K562 (cell line): ENCODE measurements around the gene PACRG. TPM values are rescaled to one million over a fixed set of nuclear protein-coding genes. Genes with fewer than 3 reads are reported as not detected.

Source experiments
- ATAC-seq: fragments of 200-7000 bp; cut with Tn5 transposase; 3 replicates; pipeline ENCODE4 v1.9.1; 2020; ENCODE audit warnings: moderate library complexity
- BruUV-seq: library from RNA; stranded (reverse); fragments of 400-500 nt; replicated peaks from 2 replicates; lab custom pipeline; 2021; lab: Mats Ljungman, UMichigan
- CTCF ChIA-PET: fragments of 300-600 bp; formaldehyde crosslinking; extraction: SDS; loops from one replicate; lab custom pipeline; 2021; ENCODE audit warnings: low intra/inter-chr PET ratio; lab: Yijun Ruan, JAX
- POLR2A ChIA-PET: fragments of 300-600, 350-650 bp; sonication (Branson Sonifier 250); formaldehyde crosslinking; extraction: SDS; loops from one replicate; lab custom pipeline; 2021; ENCODE audit warnings: antibody characterized with exemption, inconsistent platforms; lab: Yijun Ruan, JAX
- DNase-seq, 4 experiments: peaks; one replicate each; pipeline versions ENCODE4 v3.0.0 to v3.0.0-alpha.2; 2011 to 2018; ENCODE audit warnings: low spot score in 3 of 4, mixed read lengths in 3 of 4; ENCODE audit errors: extremely low read depth in 1 of 4
- FAIRE-seq: peaks from 2 replicates; lab custom pipeline; 2011; peaks lifted over from hg19 to GRCh38; lab: Jason Lieb, UNC
- H2AFZ ChIP-seq: 2 replicates; pipeline ENCODE4 v1.6.0; 2011; ENCODE audit warnings: low read depth, low read length, control low read depth, inconsistent platforms
- H3K27ac ChIP-seq: fragments of 200-600 bp; 3 replicates; pipeline ENCODE4 v1.8.0; 2011; ENCODE audit warnings: low read depth, mild to moderate bottlenecking, control low read depth, inconsistent platforms, low read length, moderate library complexity, mixed read lengths; ENCODE audit errors: extremely low read depth
- H3K27me3 ChIP-seq, 2 experiments: fragments of 300-600 bp in 1 of 2; 2 replicates in 1 of 2; 3 replicates in 1 of 2; pipeline versions ENCODE4 v1.6.0 to v1.8.0; 2011; ENCODE audit warnings: inconsistent platforms in 2 of 2, low read length in 2 of 2, mild to moderate bottlenecking in 1 of 2, mixed read lengths in 1 of 2, moderate library complexity in 1 of 2; ENCODE audit not compliant: control insufficient read depth in 2 of 2, insufficient read depth in 2 of 2
- H3K36me3 ChIP-seq: fragments of 300-600 bp; 3 replicates; pipeline ENCODE4 v1.8.0; 2011; ENCODE audit warnings: mild to moderate bottlenecking, low read length, inconsistent platforms; ENCODE audit not compliant: control insufficient read depth, insufficient read depth
- H3K4me1 ChIP-seq, 2 experiments: fragments of 200-600 bp in 1 of 2; replicated peaks in 1 of 2; 2 replicates in 1 of 2; 3 replicates in 1 of 2; pipeline versions ENCODE4 v1.5.1 to v1.8.0; 2011; ENCODE audit warnings: inconsistent platforms in 2 of 2, low read length in 2 of 2, mild to moderate bottlenecking in 1 of 2, mixed read lengths in 1 of 2, moderate library complexity in 1 of 2; ENCODE audit not compliant: control insufficient read depth in 2 of 2, insufficient read depth in 2 of 2
- H3K4me2 ChIP-seq: 2 replicates; pipeline ENCODE4 v1.6.1; 2011; ENCODE audit warnings: low read length, control low read depth, inconsistent platforms, mixed read lengths; ENCODE audit not compliant: insufficient read depth
- H3K4me3 ChIP-seq: fragments of 200-600 bp; sonication (generic), shearing (Covaris generic); 2 replicates; pipeline ENCODE4 v1.5.1; 2016; ENCODE audit warnings: control low read depth, inconsistent platforms
- H3K79me2 ChIP-seq: fragments of 200-600 bp; 3 replicates; pipeline ENCODE4 v1.8.0; 2011; ENCODE audit warnings: low read length, inconsistent platforms; ENCODE audit not compliant: control insufficient read depth, insufficient read depth
- H3K9ac ChIP-seq, 2 experiments: 2 replicates each; pipeline versions ENCODE4 v1.6.0 to v1.6.1; 2011; ENCODE audit warnings: low read depth in 2 of 2, low read length in 2 of 2, control low read depth in 1 of 2, inconsistent platforms in 1 of 2, mild to moderate bottlenecking in 1 of 2, mixed read lengths in 1 of 2; ENCODE audit not compliant: insufficient read depth in 1 of 2
- H3K9me1 ChIP-seq: one replicate; pipeline ENCODE4 v1.6.0; 2011; ENCODE audit warnings: inconsistent platforms, mild to moderate bottlenecking, low read length, moderate library complexity; ENCODE audit not compliant: control insufficient read depth, insufficient read depth
- H3K9me3 ChIP-seq: replicated peaks from 2 replicates; pipeline ENCODE4 v1.5.1; 2011; ENCODE audit warnings: low read depth, low read length, inconsistent platforms; ENCODE audit not compliant: control insufficient read depth, insufficient read depth
- H4K20me1 ChIP-seq: replicated peaks from 2 replicates; pipeline ENCODE4 v1.6.1; 2011; ENCODE audit warnings: low read length, inconsistent platforms, mixed read lengths; ENCODE audit not compliant: control insufficient read depth, insufficient read depth
- CBFA2T3 ChIP-seq: fragments of 450-650 bp; IDR thresholded peaks from 2 replicates; pipeline ENCODE4 v1.6.1; 2017
- HCFC1 ChIP-seq: IDR thresholded peaks from 2 replicates; pipeline ENCODE4 v1.6.1; 2012; ENCODE audit warnings: low read depth, low read length, improper control_type of control experiment
- KLF1 ChIP-seq: fragments of 450-650 bp; IDR thresholded peaks from 2 replicates; pipeline ENCODE4 v1.6.1; 2016; ENCODE audit warnings: missing genetic modification characterization, missing compliant biosample characterization
- STAT5B ChIP-seq: fragments of 250-450 bp; sonication (Bioruptor Pico); IDR thresholded peaks from 2 replicates; pipeline ENCODE4 v1.8.0; 2021; ENCODE audit warnings: mild to moderate bottlenecking, inconsistent platforms
- TCF7 ChIP-seq: sonication (generic); IDR thresholded peaks from 2 replicates; pipeline ENCODE4 v1.6.1; 2016; ENCODE audit warnings: antibody characterized with exemption, borderline replicate concordance
- TRIM28 ChIP-seq: fragments of 450-650 bp; IDR thresholded peaks from 2 replicates; pipeline ENCODE4 v1.6.1; 2017
- WGBS: fragments of 100-300 bp; shearing (Covaris generic); methylation state at CpG from one replicate; pipeline ENCODE4 v1.1.6; 2016; ENCODE audit warnings: low coverage, mixed read lengths; ENCODE audit not compliant: insufficient coverage; ENCODE audit errors: missing lambda C conversion rate; 5-methylcytosine and 5-hydroxymethylcytosine counted together
- in situ Hi-C: fragments of 300-500 bp; cut with MboI; formaldehyde crosslinking; loops from 4 replicates; pipeline ENCODE4 v1.15.0; 2018; ENCODE audit warnings: inconsistent platforms, mixed read lengths
- intact Hi-C: fragments of 100-400 bp; cut with micrococcal nuclease; formaldehyde crosslinking; loops from 2 replicates; pipeline ENCODE4 v1.14.2; 2022
- polyA plus RNA-seq, 8 experiments: library from polyadenylated mRNA; depleted of rRNA in 4 of 8; stranded (reverse) in 5 of 8; unstranded in 3 of 8; fragments of >200 nt; fragmentation: Nextera tagmentation in 2 of 8; fragmentation: Illumina TruSeq in 1 of 8; extraction: Ambion mirVana in 2 of 8; extraction: Trizol in 1 of 8; gene quantifications; 2 replicates each; pipeline versions ENCODE4 v1.2.1 to v1.2.3, GENCODE V29; 2011 to 2014; ENCODE audit warnings: inconsistent platforms in 1 of 8, missing spikeins in 1 of 8
- total RNA-seq, 7 experiments: library from RNA; depleted of rRNA in 6 of 7; stranded (reverse); fragments of >200 nt in 6 of 7; fragmentation: Illumina TruSeq in 2 of 7; extraction: Trizol in 2 of 7; gene quantifications; 2 replicates each; pipeline versions ENCODE4 v1.2.1 to v1.2.3, GENCODE V29; 2011 to 2021; ENCODE audit warnings: low replicate concordance in 1 of 7
- TF ChIP-seq, protein P1 (sequence below): fragments of 450-650 bp; formaldehyde crosslinking; IDR thresholded peaks from 2 replicates; pipeline ENCODE4 v1.4.0; 2020; ENCODE audit warnings: mild to moderate bottlenecking, moderate library complexity

The PACRG gene
- total and polyA plus RNA-seq, 9 of the 15 experiments (the other 6 are each of a cell fraction or from before 2014, with no cell fraction given), result 0.04 TPM; not detected in 8

DNA sequence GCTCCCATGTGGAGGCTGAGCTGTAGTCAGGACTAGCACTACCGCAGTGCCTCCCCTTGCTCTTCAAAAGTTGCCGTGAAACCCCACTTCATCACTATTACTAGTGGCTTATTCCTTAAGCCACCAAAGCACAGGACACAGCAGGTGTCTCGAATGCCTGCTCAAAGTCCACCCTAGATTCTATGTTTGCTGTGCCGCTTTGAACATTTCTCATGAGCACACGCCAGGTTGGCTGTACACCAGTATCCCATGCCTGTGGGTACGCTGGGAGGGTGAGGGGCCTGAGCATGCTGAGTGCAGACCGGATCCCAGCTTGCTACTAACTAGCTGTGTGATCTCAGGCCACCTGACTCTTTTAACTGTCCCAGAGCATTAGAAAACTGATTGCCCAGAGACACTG lies 350.9 kb downstream of the PACRG start:
- no peak for TF ChIP-seq TRIM28
- TF ChIP-seq, protein P1, sequence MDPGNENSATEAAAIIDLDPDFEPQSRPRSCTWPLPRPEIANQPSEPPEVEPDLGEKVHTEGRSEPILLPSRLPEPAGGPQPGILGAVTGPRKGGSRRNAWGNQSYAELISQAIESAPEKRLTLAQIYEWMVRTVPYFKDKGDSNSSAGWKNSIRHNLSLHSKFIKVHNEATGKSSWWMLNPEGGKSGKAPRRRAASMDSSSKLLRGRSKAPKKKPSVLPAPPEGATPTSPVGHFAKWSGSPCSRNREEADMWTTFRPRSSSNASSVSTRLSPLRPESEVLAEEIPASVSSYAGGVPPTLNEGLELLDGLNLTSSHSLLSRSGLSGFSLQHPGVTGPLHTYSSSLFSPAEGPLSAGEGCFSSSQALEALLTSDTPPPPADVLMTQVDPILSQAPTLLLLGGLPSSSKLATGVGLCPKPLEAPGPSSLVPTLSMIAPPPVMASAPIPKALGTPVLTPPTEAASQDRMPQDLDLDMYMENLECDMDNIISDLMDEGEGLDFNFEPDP (CRISPR knock-in tag), result no peak
- TF ChIP-seq TCF7, result no peak
- no peak for TF ChIP-seq STAT5B (CRISPR knock-in tag)
- TF ChIP-seq HCFC1, result no peak
- no peak for TF ChIP-seq KLF1 (tag)
- no peak for TF ChIP-seq CBFA2T3
- ChIA-PET POLR2A (no interaction called here), CTCF (no interaction called here)
- Histone ChIP-seq H3K27me3 (no peaks in the 10 kb centered on the region), H3K4me1 (no peaks in the 10 kb centered on the region), H3K9me3 (no peaks in the 10 kb centered on the region), H3K79me2 (no peaks in the 10 kb centered on the region), H2AFZ (no peak overlapping the region), H3K9ac (no peak overlapping the region), H3K4me3 (no peak overlapping the region), H3K4me2 (no peak overlapping the region), H3K36me3 (no peaks in the 10 kb centered on the region), H3K9me1 (no peaks in the 10 kb centered on the region), H3K27ac (no peak overlapping the region), H4K20me1 (no peaks in the 10 kb centered on the region)
- in situ Hi-C loops, result no loop called here
- ATAC-seq (no peak), DNase-seq (no peak), FAIRE-seq (no peak)
- WGBS, result 1% methylated on average over 7 of the region's 7 CpGs
- BruUV-seq, result no TSS peak
- intact Hi-C loops, result no loop called here
